GM21786 (cell line): Measurements from ENCODE around the gene EPAS1.

ENCODE experiments used
- ATAC-seq: cut with Tn5 transposase; IDR thresholded peaks from one replicate; pipeline ENCODE4 v1.9.1; 2021; ENCODE audit not compliant: unreplicated experiment

Gene EPAS1

GRCh38 chr2:46296840-46297545 is at the start of gene EPAS1:
EPAS1 (plus strand) TSS chr2:46297407; CDS start chr2:46297912, 505 bp downstream.
- peak; percentile 79 for ATAC-seq

GRCh38 chr2:46248171-46248570 is 49.0 kb upstream of the EPAS1 start:
- ATAC-seq, result no peak

DNA sequence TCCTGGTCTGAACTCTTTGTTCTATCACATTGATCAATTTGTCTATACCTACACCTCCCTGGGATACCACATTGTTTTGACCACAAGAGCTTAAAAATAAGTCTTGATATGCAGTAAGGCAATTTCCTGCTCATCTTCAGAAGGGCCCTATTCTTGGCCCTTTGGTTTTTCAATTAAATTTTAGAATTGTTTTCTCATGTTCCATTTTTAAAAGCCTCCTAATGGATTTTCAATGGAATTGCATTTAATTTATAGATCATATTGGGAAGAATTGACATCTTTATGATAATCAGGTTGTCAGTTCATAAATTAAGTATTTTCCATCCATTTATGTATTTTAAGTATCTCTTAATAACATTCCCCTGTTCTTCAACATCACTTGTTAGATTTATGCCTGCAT is 47.6 kb upstream of the EPAS1 start:
- ATAC-seq, result no peak

- ATAC-seq, result no peak
Observed at GRCh38 chr2:46252891-46253659, 44.1 kb upstream of the EPAS1 start.

DNA sequence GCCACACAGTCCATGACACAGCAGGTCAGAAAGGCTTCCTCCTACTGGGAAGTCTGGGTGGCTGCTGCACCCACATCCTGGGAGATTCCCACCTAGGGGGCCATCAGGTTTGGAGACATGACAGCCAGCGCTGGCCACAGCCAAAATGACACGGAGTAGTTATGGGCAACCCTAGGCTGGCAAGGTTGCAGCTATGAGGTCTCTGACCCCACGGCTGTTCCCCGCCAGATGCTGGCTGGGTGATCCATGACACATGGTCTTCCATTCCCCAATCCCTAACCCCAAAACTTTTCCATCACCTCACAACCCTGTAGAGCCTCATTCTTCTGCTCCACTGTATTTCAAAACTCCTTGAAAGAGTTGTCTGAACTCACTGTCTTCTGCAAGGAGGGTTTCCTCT is 42.7 kb upstream of the EPAS1 start:
- no peak for ATAC-seq

DNA sequence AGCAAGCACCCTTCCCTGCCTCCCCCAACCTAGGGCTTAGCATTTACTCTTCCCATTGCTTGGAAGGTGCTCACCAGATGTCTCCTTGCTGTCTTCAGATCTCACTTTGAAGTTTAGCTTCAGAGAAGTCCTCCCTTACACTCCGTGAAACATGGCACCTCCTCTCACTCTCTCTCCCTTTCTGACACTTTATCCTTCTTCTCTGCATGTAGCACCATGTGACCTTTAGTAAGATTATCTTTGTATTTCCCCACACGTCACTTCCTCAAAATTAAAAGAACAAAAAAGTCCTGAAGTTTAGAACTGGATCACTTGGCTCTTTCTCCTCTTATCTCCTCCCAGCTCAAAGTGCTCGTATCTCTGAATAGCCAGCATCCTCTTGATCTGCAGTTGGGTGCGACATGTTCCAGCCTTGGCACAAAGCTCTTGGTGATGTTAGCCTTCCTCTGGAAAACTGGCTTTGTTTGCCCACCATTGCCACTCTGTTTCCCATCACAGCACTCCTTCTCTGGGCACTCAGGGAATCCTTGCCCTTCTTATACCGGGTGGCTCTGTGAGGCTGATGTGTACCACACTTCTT is 40.6 kb upstream of the EPAS1 start:
- no peak for ATAC-seq

- no peak for ATAC-seq
Observed at GRCh38 chr2:46257476-46257875, 39.7 kb upstream of the EPAS1 start.

- ATAC-seq, result no peak
Observed at GRCh38 chr2:46257980-46258379, 39.2 kb upstream of the EPAS1 start.

DNA sequence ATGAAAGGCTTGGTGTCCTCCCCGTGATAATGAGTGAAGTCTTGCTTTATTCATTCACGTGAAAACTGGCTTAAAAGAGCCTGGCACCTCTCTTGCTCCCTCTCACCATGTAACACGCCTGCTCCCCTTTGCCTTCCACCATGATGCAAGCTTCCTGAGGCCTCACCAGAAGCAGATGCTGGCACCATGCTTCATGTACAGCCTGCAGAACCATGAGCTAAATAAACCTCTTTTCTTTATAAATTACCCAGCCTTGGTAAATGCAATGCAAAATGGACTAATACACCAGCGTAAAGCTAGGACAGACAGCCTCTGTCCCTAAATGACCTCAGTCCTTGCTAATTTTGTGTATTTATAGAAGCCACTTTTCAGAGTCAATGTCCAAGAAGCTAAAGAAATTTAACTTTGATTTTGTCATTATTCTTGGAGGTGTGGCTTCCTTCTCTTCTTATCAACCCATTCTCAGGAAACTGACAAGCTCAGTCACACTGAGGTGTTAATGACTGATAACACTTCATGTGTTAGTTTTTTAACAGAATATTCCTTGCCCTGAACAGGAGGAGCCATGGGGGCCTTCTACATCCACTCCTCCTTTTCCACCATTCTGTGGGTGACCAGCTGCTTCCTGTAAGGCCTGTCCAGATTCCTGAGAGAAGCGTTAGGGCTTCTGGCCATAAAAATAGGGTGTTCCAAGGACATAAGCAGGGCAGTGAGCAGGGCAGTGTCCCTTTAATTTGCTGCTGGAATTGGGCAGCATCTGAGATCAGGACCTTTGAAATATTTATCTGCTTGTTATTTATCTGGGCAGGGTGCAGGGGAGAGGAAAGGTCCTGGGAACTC is 38.0 kb upstream of the EPAS1 start:
- no peak for ATAC-seq

DNA sequence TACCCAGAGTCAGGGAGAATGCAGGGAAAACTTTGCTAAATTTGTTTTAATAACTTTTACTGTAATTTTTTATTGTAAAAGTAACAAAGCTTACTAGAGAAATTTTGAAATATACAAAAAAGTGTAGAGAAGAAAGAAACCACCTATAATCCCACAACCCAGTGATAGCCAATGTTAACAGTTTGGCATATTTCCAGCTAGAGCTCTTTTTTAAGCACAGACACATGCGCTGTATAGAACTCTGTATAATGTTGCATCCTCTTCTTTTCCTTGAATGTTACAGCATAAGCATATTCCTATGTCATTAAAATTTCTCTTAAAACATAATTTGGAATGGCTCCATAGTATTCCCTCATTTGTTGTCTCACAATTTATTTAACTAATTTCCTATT is 37.4 kb upstream of the EPAS1 start:
- no peak for ATAC-seq

DNA sequence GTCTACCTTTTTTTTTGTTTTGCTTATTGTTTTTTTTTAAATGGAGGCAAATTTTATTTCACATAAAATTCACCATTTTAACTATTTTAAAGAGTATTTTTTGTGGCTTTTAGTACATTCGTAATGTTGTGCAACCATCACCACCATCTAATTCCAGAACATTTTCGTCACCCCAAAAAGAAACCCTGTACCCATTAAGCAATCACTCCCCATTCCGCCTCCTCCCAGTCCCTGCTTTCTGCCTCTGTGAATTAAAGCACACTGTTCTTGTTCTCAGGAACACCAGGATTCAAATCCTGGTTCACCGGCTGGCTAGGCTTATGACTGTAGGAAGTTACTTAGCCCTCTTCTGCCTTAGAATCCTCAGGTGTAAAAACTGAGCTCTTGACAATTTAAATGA is 36.9 kb upstream of the EPAS1 start:
- ATAC-seq, result no peak

- no peak for ATAC-seq
Observed at GRCh38 chr2:46262248-46262938, 34.8 kb upstream of the EPAS1 start.

DNA sequence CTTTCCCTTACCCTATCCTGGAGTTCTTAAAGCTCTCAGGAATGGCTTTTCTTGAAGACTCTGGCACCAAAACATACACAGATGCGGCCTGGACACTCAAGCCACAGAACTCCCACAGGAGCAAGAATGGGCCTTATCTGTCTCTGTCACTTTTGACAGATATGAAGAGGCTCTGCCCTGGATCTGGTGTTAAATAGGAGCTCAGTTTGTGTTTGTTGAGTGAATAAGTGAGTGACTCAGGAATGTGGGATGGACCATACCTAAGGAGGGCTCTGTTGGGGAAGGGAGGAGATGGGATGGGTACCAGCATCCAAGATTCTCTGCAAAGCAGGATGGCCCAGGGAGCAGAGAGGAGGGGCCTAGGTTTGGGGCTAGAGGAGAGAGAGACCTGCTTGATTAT is 33.9 kb upstream of the EPAS1 start:
- ATAC-seq, result no peak

DNA sequence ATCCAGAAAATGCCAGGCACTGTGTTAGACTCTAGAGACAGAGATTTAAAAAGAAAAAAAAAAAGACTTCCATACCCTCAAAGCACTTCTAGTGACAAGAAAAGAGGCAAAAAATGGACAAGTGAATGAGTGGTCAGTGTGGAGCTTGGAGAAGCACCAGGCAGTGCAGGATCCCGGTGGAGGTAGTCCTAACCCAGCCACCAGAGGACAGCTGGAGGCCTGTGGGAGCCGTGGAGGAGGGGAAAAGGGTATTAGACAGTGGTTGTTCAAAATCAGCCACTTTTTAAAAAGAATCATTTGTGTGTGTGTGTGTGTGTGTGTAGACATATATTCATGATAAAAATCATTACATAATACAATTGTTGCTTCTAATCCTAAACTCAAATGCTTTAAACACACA is 32.8 kb upstream of the EPAS1 start:
- ATAC-seq, result no peak

DNA sequence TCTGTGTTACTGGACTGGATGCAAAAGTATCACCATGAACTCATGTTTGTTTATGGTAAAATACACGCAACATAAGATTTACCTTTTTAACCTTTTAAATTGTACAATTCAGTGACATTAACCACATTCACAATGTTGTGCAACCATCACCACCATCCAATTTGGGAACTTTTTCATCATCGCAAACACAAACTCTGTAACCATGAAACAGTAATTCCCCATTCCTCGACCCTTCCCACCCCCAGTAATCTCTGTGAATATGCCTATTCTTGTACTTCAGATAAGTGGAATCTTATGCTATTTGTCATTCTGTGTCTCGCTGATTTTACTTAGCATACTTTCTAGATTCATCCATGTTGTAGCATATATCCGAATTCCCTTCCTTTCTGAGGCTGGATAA is 31.1 kb upstream of the EPAS1 start:
- no peak for ATAC-seq

DNA sequence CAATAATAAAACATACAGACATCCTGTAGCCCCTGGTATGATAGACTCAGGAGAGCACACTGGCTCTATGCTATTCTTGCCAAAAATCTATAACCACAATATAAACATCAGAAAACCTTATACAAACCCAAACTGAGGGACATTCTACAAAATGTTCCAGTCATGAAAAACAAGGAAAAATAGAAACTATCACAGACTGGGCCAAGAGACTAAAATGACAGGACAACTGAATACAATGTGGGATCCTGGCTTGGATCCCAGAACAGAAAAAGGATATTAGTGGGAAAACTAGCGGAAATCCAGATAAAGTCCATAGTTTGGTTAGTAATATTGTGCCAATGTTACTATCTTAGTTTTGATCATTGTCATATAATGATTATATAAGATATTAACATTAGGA is 29.6 kb upstream of the EPAS1 start:
- ATAC-seq, result no peak

GRCh38 chr2:46268196-46268595 is 29.0 kb upstream of the EPAS1 start:
- ATAC-seq, result peak; percentile 60

DNA sequence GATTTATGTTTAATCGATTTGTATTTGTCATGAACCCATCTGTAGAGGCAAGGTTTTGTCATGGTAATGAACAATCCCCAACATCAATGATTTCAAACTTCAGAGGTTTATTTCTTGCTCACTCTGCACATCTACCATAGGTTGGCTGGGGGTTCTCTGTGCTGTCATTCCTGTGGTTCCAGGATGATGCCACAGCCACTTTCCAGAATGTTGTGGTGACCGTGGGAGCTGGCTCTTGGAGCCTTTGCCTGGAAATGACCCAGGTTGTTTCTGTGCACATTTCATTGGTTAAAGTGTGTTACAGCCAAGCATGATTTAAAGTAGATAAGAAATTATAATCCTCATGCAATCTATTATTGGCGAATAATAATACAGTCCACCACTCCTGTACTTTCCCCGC is 28.2 kb upstream of the EPAS1 start:
- no peak for ATAC-seq

GRCh38 chr2:46269544-46270273 is 27.5 kb upstream of the EPAS1 start:
- no peak for ATAC-seq

GRCh38 chr2:46270384-46270783 is 26.8 kb upstream of the EPAS1 start:
- ATAC-seq, result no peak
